ENCODE data around the gene HNRNPUL1. TPM values are rescaled to one million over a fixed set of nuclear protein-coding genes. Genes with fewer than 3 reads are reported as not detected.
"Not testable (repeated sequence)": the region's sequence is repeated elsewhere in the genome, so short reads cannot be mapped to it uniquely, and the experiment has no call there.

HNRNPUL1 gene
- polyA plus RNA-seq, 1 experiment: 42.3 TPM

- ChIA-PET POLR2A (interaction anchor here (1.0 kb wide), 1 partner anchor 16 kb away, joined by 4 read pairs; no protein-coding TSS in a partner anchor), CTCF (interaction anchor here (0.6 to 1.4 kb wide), 2 partner anchors 20 to 26 kb away, joined by 3 read pairs; no protein-coding TSS in a partner anchor)
- no peak for DNase-seq (ENCODE audit: low read depth, low spot score)
- no peaks in the 10 kb centered on the region for H3K9me3 ChIP-seq (ENCODE audit: control insufficient read depth, insufficient read depth, low read length)
- no peak for TF ChIP-seq CTCF (IDR thresholded peaks at IDR 0.05; ENCODE audit: low read depth, low read length)
- H3K4me3 ChIP-seq (ENCODE audit: low read depth, low read length): no peak overlapping the region
- no peaks in the 10 kb centered on the region for H3K27me3 ChIP-seq (ENCODE audit: control insufficient read depth, insufficient read depth, low read length)
- no peak overlapping the region for H3K27ac ChIP-seq (ENCODE audit: low read depth, low read length)
Measured at GRCh38 chr19:41288673-41289530, 24.7 kb downstream of the HNRNPUL1 start.

DNA sequence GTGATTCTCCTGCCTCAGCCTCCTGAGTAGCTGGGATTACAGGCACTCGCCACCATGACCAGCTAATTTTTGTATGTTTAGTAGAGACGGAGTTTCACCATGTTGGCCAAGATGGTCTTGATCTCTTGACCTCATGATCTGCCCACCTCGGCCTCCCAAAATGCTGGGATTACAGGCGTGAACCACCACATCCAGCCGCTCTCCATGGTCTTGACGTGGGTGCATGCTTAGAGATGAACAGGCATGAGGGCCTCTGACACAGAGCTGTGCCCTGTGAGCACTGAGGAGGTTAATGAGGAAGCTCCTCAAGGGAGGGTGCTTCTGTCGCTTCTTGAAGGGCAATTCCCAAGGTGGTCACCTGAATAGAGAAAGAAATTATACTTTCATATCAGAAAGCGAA, 25.6 kb downstream of the HNRNPUL1 start:
- DNase-seq (ENCODE audit: low read depth, low spot score); CTCF ChIA-PET: not testable (repeated sequence)
- POLR2A ChIA-PET: interaction anchor here (1.0 kb wide), 1 partner anchor 15 kb away, joined by 4 read pairs; no protein-coding TSS in a partner anchor

DNA sequence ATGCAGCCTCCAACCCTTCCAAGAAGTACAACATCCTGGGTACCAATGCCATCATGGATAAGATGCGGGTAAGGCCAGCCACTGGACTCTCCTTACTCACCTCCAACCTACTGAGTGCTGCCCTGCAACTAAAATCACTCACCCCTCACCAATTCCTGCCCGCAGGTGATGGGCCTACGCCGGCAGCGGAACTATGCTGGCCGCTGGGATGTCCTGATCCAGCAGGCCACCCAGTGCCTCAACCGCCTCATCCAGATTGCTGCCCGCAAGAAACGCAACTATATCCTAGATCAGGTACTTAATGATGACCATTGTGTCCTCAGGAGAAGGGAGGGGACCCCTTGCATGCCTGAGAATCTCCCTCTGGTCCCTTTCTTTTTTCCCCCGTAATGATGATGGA, 30.2 kb downstream of the HNRNPUL1 start:
- DNase-seq (ENCODE audit: low read depth, low spot score): no peak
- Histone ChIP-seq H3K27ac (ENCODE audit: low read depth, low read length) (no peak overlapping the region), H3K27me3 (ENCODE audit: control insufficient read depth, insufficient read depth, low read length) (no peaks in the 10 kb centered on the region), H3K9me3 (ENCODE audit: control insufficient read depth, insufficient read depth, low read length) (no peaks in the 10 kb centered on the region), H3K4me3 (ENCODE audit: low read depth, low read length) (no peak overlapping the region)
- ChIA-PET POLR2A (interaction anchor here (2.2 kb wide), 1 partner anchor 10 kb away, joined by 6 read pairs; no protein-coding TSS in a partner anchor), CTCF (interaction anchor here (9.5 kb wide), 1 partner anchor 14 kb away, joined by 72 read pairs; no protein-coding TSS in a partner anchor)
- TF ChIP-seq CTCF (IDR thresholded peaks at IDR 0.05; ENCODE audit: low read depth, low read length): no peak

More for the DNA sequence above, 25.6 kb downstream of the HNRNPUL1 start:
- H3K27ac ChIP-seq (ENCODE audit: low read depth, low read length); H3K4me3 ChIP-seq (ENCODE audit: low read depth, low read length); H3K27me3 ChIP-seq (ENCODE audit: control insufficient read depth, insufficient read depth, low read length); H3K9me3 ChIP-seq (ENCODE audit: control insufficient read depth, insufficient read depth, low read length): not testable (repeated sequence)

- Histone ChIP-seq H3K27me3 (ENCODE audit: control insufficient read depth, insufficient read depth, low read length) (no peaks in the 10 kb centered on the region), H3K4me3 (ENCODE audit: low read depth, low read length) (no peak overlapping the region), H3K27ac (ENCODE audit: low read depth, low read length) (no peak overlapping the region), H3K9me3 (ENCODE audit: control insufficient read depth, insufficient read depth, low read length) (no peaks in the 10 kb centered on the region)
- DNase-seq (ENCODE audit: low read depth, low spot score): no peak
- TF ChIP-seq CTCF (IDR thresholded peaks at IDR 0.05; ENCODE audit: low read depth, low read length): no peak
- ChIA-PET POLR2A (no interaction called here), CTCF (interaction anchor here (9.5 kb wide), 1 partner anchor 13 kb away, joined by 72 read pairs; no protein-coding TSS in a partner anchor)
Measured at GRCh38 chr19:41295499-41295898, 31.3 kb downstream of the HNRNPUL1 start.

GRCh38 chr19:41296433-41296871, 32.3 kb downstream of the HNRNPUL1 start:
- H3K27me3 ChIP-seq (ENCODE audit: control insufficient read depth, insufficient read depth, low read length): no peaks in the 10 kb centered on the region
- ChIA-PET CTCF (interaction anchor here (9.5 kb wide), 1 partner anchor 12 kb away, joined by 72 read pairs; no protein-coding TSS in a partner anchor), POLR2A (no interaction called here)
- DNase-seq (ENCODE audit: low read depth, low spot score): no peak
- no peak for TF ChIP-seq CTCF (IDR thresholded peaks at IDR 0.05; ENCODE audit: low read depth, low read length)
- no peak overlapping the region for H3K4me3 ChIP-seq (ENCODE audit: low read depth, low read length)
- no peaks in the 10 kb centered on the region for H3K9me3 ChIP-seq (ENCODE audit: control insufficient read depth, insufficient read depth, low read length)
- H3K27ac ChIP-seq (ENCODE audit: low read depth, low read length): no peak overlapping the region

Measured in AG04450 (cell line).